Measurements from ENCODE around the gene DNAJC7. TPM values are rescaled to one million over a fixed set of nuclear protein-coding genes. Genes with fewer than 3 reads are reported as not detected.

DNAJC7 gene
- total and polyA plus RNA-seq, 7 donors: 46.7 to 91.6 (median 57.1) TPM

DNA sequence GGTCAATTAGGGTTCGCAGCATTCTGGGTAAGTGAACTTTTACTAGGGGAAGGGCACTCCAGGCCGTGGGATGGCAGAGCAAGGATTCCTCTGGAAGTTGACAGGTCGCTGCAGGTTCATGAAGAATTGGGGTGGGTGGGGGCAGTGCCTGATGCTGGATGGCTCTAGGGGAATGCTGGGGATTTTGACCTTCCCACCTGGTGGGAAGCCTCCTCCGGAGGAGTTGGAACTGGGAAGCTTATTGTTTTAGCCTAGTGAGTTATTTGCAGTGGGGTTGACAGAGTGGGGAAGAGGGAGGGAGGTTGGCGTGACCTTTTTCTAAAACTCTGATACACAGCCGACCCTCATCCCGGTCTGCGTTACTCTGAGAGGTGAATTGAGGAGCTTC, 33.8 kb upstream of the DNAJC7 start:
- Histone ChIP-seq H3K27ac (no peak overlapping the region), H3K36me3 (no peaks in the 10 kb centered on the region), H3K27me3 (peaks cover 0 to 51% (median 14%) of the 10 kb centered on the region in 3 donors), H3K4me1 (peaks cover 0 to 16% (median 9%) of the 10 kb centered on the region in 4 donors), H3K9me3 (no peaks in the 10 kb centered on the region), H3K4me3 (peak overlapping the region in 3 of 4 donors; percentile 52 to 75 (median 67))
- no peak for TF ChIP-seq POLR2A (IDR thresholded peaks at IDR 0.05)
- TF ChIP-seq CTCF (IDR thresholded peaks at IDR 0.05): no peak
- intact Hi-C loops (cut with DNase I): no loop called here
- DNase-seq: no peak
- WGBS, 2 donors: 44 to 69% methylated on average over 8 of the region's 8 CpGs

DNA sequence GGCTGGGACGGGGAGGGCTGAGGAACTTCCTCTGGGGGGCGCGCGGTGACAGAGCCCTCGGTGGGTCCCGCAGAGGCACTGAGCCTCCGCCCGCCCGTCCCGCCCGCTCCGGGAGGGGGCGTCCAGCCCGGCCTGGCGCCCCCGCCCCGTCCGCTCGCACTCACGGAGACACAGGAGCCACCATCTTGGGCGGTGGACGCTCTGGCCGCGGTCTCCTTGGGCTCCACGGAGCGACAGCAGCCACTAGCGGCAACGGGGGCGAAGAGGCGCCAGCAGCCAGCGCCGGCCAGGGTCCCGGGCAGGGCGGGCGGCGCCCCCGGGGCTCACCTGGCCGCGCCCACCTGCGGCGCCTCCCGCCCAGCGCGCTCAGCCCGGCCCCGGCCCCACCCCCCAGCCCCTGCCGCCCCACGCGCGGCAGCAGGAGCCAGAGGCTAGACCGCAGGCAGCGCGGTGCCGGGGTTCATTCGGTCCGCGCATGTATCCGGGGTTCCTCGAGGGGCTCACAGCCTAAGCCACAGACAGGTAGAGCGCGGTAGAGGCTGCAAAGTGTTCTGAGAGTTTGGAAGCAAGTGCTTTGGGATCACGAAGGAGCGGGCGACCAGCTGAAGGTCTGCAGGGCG, 33.3 kb upstream of the DNAJC7 start, which contains the start of gene C17orf113:
TSS of gene C17orf113 (minus strand) at position 209 of the 620 bp plus-strand sequence. CDS start 7,225 bp downstream, outside the sequence.
- intact Hi-C loops (cut with DNase I): no loop called here
- Histone ChIP-seq H3K4me3 (peak within 1 kb of the TSS; percentile 52 to 75 (median 66)), H3K27ac (peak within 1 kb of the TSS in 1 of 4 donors; percentile 16), H3K9me3 (no peaks in the 10 kb centered on the region), H3K4me1 (peaks cover 0 to 16% (median 9%) of the 10 kb centered on the region in 4 donors), H3K27me3 (peaks cover 0 to 46% (median 14%) of the 10 kb centered on the region in 3 donors), H3K36me3 (no peaks in the 10 kb centered on the region)
- peak; percentile 75 for DNase-seq
- WGBS, 2 donors: 1 to 2% methylated on average over 65 of the region's 65 CpGs
- no peak for TF ChIP-seq POLR2A (IDR thresholded peaks at IDR 0.05)
- TF ChIP-seq EP300 (IDR thresholded peaks at IDR 0.05): no peak
- TF ChIP-seq CTCF (IDR thresholded peaks at IDR 0.05): no peak
- TF ChIP-seq POLR2AphosphoS5 (IDR thresholded peaks at IDR 0.05): no peak

DNA sequence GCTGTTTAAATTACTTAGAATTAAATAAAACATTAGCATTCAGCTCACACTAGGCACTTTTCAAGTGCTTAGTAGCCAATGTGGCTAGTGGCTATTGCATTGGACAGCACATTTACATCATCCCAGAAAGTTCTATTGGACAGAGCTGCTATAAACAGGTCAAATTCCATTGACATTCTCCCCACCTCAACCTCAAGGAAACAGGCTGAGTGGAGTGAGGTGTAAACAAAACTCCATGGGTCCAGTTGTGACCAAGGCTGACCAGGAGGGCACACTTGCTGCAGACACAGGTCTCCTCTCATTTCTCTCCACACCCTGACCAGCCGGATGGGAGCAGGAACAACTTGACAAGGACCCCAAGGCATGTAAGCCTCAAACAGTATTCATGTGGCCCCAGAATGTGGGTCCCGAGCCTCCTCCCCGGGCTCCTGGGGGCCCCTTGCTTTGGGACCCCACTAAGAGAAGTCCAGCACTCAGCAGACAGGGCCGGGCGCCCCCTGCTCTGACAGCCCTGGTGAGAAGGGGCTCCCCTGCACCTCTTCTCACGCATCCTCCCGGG, 32.7 kb upstream of the DNAJC7 start:
- Histone ChIP-seq H3K9me3 (no peaks in the 10 kb centered on the region), H3K27me3 (peaks cover 0 to 40% (median 14%) of the 10 kb centered on the region in 3 donors), H3K36me3 (no peaks in the 10 kb centered on the region), H3K4me1 (peaks cover 0 to 16% (median 9%) of the 10 kb centered on the region in 4 donors), H3K27ac (peak overlapping the region in 1 of 4 donors; percentile 16), H3K4me3 (peak overlapping the region; percentile 52 to 75 (median 66))
- intact Hi-C loops (cut with DNase I): no loop called here
- 2% methylated on average over 7 of the region's 7 CpGs for WGBS, 2 donors
- no peak for TF ChIP-seq CTCF (IDR thresholded peaks at IDR 0.05)
- no peak for TF ChIP-seq POLR2AphosphoS5 (IDR thresholded peaks at IDR 0.05)
- no peak for TF ChIP-seq EP300 (IDR thresholded peaks at IDR 0.05)
- TF ChIP-seq POLR2A (IDR thresholded peaks at IDR 0.05): no peak
- no peak for DNase-seq

- intact Hi-C loops (cut with DNase I): no loop called here
- peaks cover 0 to 15% (median 0%) of the 10 kb centered on the region in 3 donors for H3K27me3 ChIP-seq
- H3K4me3 ChIP-seq: no peak overlapping the region
- DNase-seq: no peak
- peaks cover 0 to 16% (median 9%) of the 10 kb centered on the region in 4 donors for H3K4me1 ChIP-seq
- no peaks in the 10 kb centered on the region for H3K9me3 ChIP-seq
- no peak for TF ChIP-seq CTCF (IDR thresholded peaks at IDR 0.05)
- WGBS, 2 donors: 87 to 88% methylated on average over 12 of the region's 12 CpGs
- no peaks in the 10 kb centered on the region for H3K36me3 ChIP-seq
- no peak overlapping the region for H3K27ac ChIP-seq
These were observed 30.1 kb upstream of the DNAJC7 start for GRCh38 chr17:42047343-42047742.
